Gastrocnemius medialis (tissue), 4 donors: ENCODE data around the gene PARD3.

Source experiments
- POLR2A ChIP-seq, 2 donors: fragments of 450-650 bp; IDR thresholded peaks; one replicate each; pipeline ENCODE4 v1.6.1; 2017; ENCODE audit warnings: antibody characterized with exemption in 2 of 2, mild to moderate bottlenecking in 2 of 2, moderate library complexity in 2 of 2
- TF ChIP-seq, protein P1 (sequence below), 5 experiments: fragments of 450-650 bp in 3 of 5; fragments of 200-600 bp in 2 of 5; sonication (generic) in 2 of 5; IDR thresholded peaks in 4 of 5; conservative IDR thresholded peaks in 1 of 5; 1 replicate in 4 of 5; 2 replicates in 1 of 5; pipeline ENCODE4 v1.5.1; 2016 to 2019; ENCODE audit warnings: antibody characterized with exemption in 5 of 5, mild to moderate bottlenecking in 3 of 5, moderate library complexity in 3 of 5

DNA sequence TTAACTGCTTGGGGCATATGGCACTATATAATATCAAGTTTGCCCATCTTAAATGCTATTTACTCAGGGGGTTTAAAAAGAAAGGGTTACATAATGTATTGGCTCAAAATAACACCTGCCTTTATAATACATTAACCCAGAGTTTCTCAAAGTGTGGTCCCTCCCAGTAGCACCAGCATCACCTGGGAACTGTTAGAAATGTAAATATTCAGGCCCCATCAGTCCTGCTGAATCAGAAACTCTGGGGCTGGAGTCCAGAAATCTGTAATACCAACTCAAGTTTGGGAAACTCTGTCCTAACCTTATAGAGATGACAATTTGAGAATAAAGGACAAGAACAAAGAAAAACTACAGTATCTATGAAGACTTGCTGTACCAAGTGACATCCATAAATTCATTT, 270.7 kb downstream of the PARD3 start:
- TF ChIP-seq, protein P1, sequence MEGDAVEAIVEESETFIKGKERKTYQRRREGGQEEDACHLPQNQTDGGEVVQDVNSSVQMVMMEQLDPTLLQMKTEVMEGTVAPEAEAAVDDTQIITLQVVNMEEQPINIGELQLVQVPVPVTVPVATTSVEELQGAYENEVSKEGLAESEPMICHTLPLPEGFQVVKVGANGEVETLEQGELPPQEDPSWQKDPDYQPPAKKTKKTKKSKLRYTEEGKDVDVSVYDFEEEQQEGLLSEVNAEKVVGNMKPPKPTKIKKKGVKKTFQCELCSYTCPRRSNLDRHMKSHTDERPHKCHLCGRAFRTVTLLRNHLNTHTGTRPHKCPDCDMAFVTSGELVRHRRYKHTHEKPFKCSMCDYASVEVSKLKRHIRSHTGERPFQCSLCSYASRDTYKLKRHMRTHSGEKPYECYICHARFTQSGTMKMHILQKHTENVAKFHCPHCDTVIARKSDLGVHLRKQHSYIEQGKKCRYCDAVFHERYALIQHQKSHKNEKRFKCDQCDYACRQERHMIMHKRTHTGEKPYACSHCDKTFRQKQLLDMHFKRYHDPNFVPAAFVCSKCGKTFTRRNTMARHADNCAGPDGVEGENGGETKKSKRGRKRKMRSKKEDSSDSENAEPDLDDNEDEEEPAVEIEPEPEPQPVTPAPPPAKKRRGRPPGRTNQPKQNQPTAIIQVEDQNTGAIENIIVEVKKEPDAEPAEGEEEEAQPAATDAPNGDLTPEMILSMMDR (IDR thresholded peaks at IDR 0.05 in 4 of 5, conservative IDR thresholded peaks at IDR 0.05 in 1 of 5), result no peak
- TF ChIP-seq POLR2A (IDR thresholded peaks at IDR 0.05), result no peak
